Natural killer cell (primary cell): ENCODE measurements around the gene SH2D3A. TPM values are rescaled to one million over a fixed set of nuclear protein-coding genes. Genes with fewer than 3 reads are reported as not detected.
A peak's percentile ranks its signal among the peaks of the same experiment; 100 is the strongest.

Experiments used
- ATAC-seq, 3 donors: fragments of 150-1000 bp in 2 of 3; fragments of 200-7000 bp in 1 of 3; cut with Tn5 transposase; 1 replicate in 1 of 3; 2 replicates in 2 of 3; pipeline ENCODE4 v1.10.0; 2021; ENCODE audit warnings: mild to moderate bottlenecking in 2 of 3, moderate library complexity in 2 of 3
- DNase-seq, 2 donors: peaks; one replicate each; pipeline versions ENCODE4 v3.0.0 to v3.0.0-alpha.2; 2013 to 2021; ENCODE audit warnings: mixed read lengths in 1 of 2
- H3K27ac ChIP-seq: one replicate; pipeline ENCODE4 v1.5.1; 2013; ENCODE audit warnings: mild to moderate bottlenecking, low read length
- H3K27me3 ChIP-seq: one replicate; pipeline ENCODE4 v1.6.1; 2013; ENCODE audit warnings: low read length; ENCODE audit not compliant: control insufficient read depth, insufficient read depth
- H3K36me3 ChIP-seq: one replicate; pipeline ENCODE4 v1.6.1; 2013; ENCODE audit warnings: low read length; ENCODE audit not compliant: control insufficient read depth, insufficient read depth
- H3K4me1 ChIP-seq: one replicate; pipeline ENCODE4 v1.6.1; 2013; ENCODE audit warnings: low read length; ENCODE audit not compliant: control insufficient read depth, insufficient read depth
- H3K4me3 ChIP-seq: one replicate; pipeline ENCODE4 v1.5.1; 2013; ENCODE audit warnings: low read length
- H3K9me3 ChIP-seq: one replicate; pipeline ENCODE4 v1.6.1; 2013; ENCODE audit warnings: low read length; ENCODE audit not compliant: control insufficient read depth, insufficient read depth
- H3K27ac Mint-ChIP-seq, 2 donors: one replicate each; pipeline ENCODE4 v1.8.0; 2022; ENCODE audit warnings: mild to moderate bottlenecking in 2 of 2, mixed read lengths in 2 of 2, moderate library complexity in 1 of 2
- H3K27me3 Mint-ChIP-seq, 2 donors: one replicate each; pipeline ENCODE4 v1.8.0; 2022; ENCODE audit warnings: low read depth in 2 of 2, mixed read lengths in 2 of 2
- H3K36me3 Mint-ChIP-seq: one replicate; pipeline ENCODE4 v1.8.0; 2022; ENCODE audit warnings: mixed read lengths
- H3K4me1 Mint-ChIP-seq, 2 donors: one replicate each; pipeline ENCODE4 v1.8.0; 2022; ENCODE audit warnings: mixed read lengths in 2 of 2
- H3K4me3 Mint-ChIP-seq: one replicate; pipeline ENCODE4 v1.8.0; 2022; ENCODE audit warnings: mild to moderate bottlenecking, moderate library complexity, mixed read lengths
- H3K9me3 Mint-ChIP-seq, 2 donors: one replicate each; pipeline ENCODE4 v1.8.0; 2022; ENCODE audit warnings: mixed read lengths in 2 of 2
- WGBS: methylation state at CpG from one replicate; pipeline ENCODE4 v1.1.7; 2013; ENCODE audit warnings: missing lambda C conversion rate; ENCODE audit not compliant: insufficient coverage; 5-methylcytosine and 5-hydroxymethylcytosine counted together
- intact Hi-C: fragments of 100-400 bp; cut with micrococcal nuclease; formaldehyde crosslinking; loops from one replicate; pipeline ENCODE4 v1.14.2; 2022
- total RNA-seq, 4 donors: library from RNA; stranded (reverse); fragments of 120-200 nt in 1 of 4; gene quantifications; one replicate each; pipeline versions ENCODE4 v1.2.3 to v1.2.4, GENCODE V29; 2013 to 2022
- TF ChIP-seq, protein P1 (sequence below): fragments of 200-600 bp; IDR thresholded peaks from one replicate; pipeline ENCODE4 v1.8.0; 2022; ENCODE audit warnings: antibody characterized with exemption

Gene SH2D3A
- total RNA-seq, 3 donors from 2014 or later (not counting 1 experiment from before 2014, with no cell fraction given): 14.6 to 20.1 (median 15.3) TPM

DNA sequence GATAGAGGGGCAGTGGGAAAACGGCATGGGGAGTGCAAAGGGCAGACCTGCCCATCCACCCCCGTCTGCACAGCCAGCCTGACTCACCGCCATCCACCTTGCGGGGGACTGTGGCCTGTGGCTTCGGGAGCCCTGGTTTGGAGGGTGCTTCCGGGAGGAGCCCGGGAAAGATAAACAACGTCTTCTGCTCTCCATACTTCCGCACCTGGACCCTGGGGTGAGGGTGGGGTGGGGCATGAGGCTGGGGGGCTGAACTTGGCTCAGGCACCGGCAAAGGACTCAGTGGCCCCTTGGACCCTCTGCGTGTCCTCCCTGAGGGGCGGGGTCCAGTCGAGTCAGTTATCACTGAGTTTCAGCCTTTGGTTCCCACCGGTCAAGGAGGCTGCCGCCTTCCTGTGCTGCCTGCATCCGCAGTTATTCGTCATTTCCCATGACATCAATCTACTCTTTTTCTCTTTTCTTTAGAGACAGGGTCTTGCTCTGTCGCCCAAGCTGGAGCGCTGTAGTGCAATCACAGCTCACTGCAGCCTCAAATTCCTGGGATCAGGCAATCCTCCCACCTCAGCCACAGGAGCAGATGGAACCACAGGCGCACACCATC lies 33.0 kb downstream of the SH2D3A start:
- DNase-seq: no peak
- intact Hi-C loops: no loop called here
- peaks cover 28 to 32% of the 10 kb centered on the region in 2 donors for H3K4me1 Mint-ChIP-seq
- Histone ChIP-seq H3K4me3 (no peak overlapping the region), H3K36me3 (peaks cover 27% of the 10 kb centered on the region), H3K27me3 (no peaks in the 10 kb centered on the region), H3K4me1 (peaks cover 34% of the 10 kb centered on the region), H3K9me3 (no peaks in the 10 kb centered on the region), H3K27ac (no peak overlapping the region)
- H3K36me3 Mint-ChIP-seq: no peaks in the 10 kb centered on the region
- TF ChIP-seq, protein P1, sequence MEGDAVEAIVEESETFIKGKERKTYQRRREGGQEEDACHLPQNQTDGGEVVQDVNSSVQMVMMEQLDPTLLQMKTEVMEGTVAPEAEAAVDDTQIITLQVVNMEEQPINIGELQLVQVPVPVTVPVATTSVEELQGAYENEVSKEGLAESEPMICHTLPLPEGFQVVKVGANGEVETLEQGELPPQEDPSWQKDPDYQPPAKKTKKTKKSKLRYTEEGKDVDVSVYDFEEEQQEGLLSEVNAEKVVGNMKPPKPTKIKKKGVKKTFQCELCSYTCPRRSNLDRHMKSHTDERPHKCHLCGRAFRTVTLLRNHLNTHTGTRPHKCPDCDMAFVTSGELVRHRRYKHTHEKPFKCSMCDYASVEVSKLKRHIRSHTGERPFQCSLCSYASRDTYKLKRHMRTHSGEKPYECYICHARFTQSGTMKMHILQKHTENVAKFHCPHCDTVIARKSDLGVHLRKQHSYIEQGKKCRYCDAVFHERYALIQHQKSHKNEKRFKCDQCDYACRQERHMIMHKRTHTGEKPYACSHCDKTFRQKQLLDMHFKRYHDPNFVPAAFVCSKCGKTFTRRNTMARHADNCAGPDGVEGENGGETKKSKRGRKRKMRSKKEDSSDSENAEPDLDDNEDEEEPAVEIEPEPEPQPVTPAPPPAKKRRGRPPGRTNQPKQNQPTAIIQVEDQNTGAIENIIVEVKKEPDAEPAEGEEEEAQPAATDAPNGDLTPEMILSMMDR: no peak
- H3K9me3 Mint-ChIP-seq: no peaks in the 10 kb centered on the region
- 96% methylated on average over 20 of the region's 20 CpGs for WGBS
- H3K4me3 Mint-ChIP-seq: no peak overlapping the region
- peak overlapping the region; percentile 29 to 73 for H3K27ac Mint-ChIP-seq
- H3K27me3 Mint-ChIP-seq: no peaks in the 10 kb centered on the region
- no peak for ATAC-seq

DNA sequence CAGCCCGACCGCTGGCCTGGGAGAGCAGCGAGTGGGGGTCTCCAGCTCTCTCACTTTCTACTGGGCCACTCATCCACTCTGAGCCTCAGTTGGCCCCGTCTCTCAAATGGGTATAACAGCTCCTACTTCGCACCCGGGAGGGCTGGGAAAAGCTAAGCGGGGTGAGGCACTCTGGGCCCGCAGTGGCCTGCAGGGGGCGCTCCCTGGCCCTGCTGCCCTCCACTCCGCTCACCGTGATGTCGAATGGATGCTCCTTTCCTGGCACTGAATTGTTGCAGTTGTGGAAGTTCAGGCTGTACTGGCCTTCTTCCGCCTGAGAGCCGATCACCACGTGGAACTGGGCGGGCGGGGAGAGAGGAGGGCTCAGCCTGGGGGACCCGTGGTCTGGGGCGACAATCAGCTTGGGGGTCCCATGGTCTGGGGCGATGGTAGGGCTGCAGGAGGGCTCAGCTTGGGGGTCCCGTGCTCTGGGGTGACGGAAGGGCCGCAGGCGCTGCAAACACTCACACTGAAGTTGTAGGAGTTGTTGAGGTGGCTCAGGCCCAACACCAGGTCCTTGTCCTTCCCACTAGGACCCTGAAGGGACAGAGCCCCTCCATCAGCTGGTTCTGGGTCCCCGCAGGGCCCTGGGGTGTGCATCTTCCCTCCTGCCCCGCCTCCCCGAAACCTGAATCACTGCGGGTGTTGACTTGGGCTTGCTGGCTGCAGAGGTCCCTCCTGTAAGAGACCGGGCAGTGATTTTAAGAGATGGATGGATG lies 33.7 kb downstream of the SH2D3A start:
- no peak for ATAC-seq
- H3K36me3 Mint-ChIP-seq: no peaks in the 10 kb centered on the region
- H3K27me3 ChIP-seq: no peaks in the 10 kb centered on the region
- H3K9me3 Mint-ChIP-seq: no peaks in the 10 kb centered on the region
- H3K4me1 ChIP-seq: peaks cover 31% of the 10 kb centered on the region
- TF ChIP-seq, protein P1: no peak
- no peaks in the 10 kb centered on the region for H3K9me3 ChIP-seq
- H3K27ac Mint-ChIP-seq: no peak overlapping the region
- H3K4me1 Mint-ChIP-seq: peaks cover 21 to 26% of the 10 kb centered on the region in 2 donors
- WGBS: 98% methylated on average over 29 of the region's 29 CpGs
- intact Hi-C loops: no loop called here
- no peak overlapping the region for H3K4me3 ChIP-seq
- peaks cover 27% of the 10 kb centered on the region for H3K36me3 ChIP-seq
- peak in 1 of 2 donors; percentile 33 for DNase-seq
- no peak overlapping the region for H3K4me3 Mint-ChIP-seq
- no peak overlapping the region for H3K27ac ChIP-seq
- no peaks in the 10 kb centered on the region for H3K27me3 Mint-ChIP-seq

DNA sequence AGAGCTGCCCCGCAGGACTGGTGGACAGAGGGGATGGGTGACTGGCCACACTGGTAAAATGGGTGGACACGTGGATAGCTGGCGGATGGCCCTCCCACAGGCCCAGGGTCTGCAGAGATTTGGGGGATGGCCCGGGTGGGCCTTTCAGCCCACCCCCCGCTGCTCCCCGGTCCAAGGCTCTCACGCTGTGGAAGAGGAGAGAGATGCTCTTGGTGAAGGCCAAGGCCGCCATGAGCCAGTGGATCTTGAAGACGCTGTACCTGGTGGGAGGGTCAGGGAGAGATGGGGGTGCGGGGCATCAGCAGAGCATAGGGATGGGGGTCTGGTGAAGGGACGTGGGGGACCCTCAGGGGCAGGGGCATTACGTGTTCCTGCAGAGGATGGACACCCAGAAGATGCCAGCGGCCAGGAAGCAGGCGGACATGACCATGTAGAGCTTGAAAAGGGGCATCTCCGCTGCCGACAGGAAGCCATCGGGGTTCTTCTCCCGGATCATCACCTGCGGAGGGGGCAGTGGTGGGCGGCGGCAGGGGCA lies 34.4 kb downstream of the SH2D3A start:
- intact Hi-C loops: no loop called here
- H3K4me1 ChIP-seq: peaks cover 29% of the 10 kb centered on the region
- Mint-ChIP-seq H3K27me3 (no peaks in the 10 kb centered on the region), H3K36me3 (no peaks in the 10 kb centered on the region), H3K4me1 (peaks cover 15 to 24% of the 10 kb centered on the region in 2 donors), H3K9me3 (no peaks in the 10 kb centered on the region), H3K27ac (no peak overlapping the region), H3K4me3 (no peak overlapping the region)
- H3K9me3 ChIP-seq: no peaks in the 10 kb centered on the region
- no peak overlapping the region for H3K4me3 ChIP-seq
- TF ChIP-seq, protein P1: no peak
- no peak for ATAC-seq
- no peak overlapping the region for H3K27ac ChIP-seq
- WGBS: 92% methylated on average over 21 of the region's 21 CpGs
- no peaks in the 10 kb centered on the region for H3K27me3 ChIP-seq
- DNase-seq: no peak
- peaks cover 27% of the 10 kb centered on the region for H3K36me3 ChIP-seq
